GM12878 (cell line): Measurements from ENCODE around the gene ADM. TPM values are rescaled to one million over a fixed set of nuclear protein-coding genes. Genes with fewer than 3 reads are reported as not detected.

ENCODE experiments used
- ATF3 ChIP-seq: IDR thresholded peaks from 2 replicates; pipeline ENCODE4 v1.6.1; 2011; ENCODE audit warnings: low read depth, mild to moderate bottlenecking, low read length, moderate library complexity, borderline replicate concordance; ENCODE audit errors: extremely low read depth
- CBFB ChIP-seq: IDR thresholded peaks from 2 replicates; pipeline ENCODE4 v1.6.1; 2016; ENCODE audit warnings: antibody characterized with exemption, low read depth
- CEBPB ChIP-seq, 2 experiments: fragments of 150-350 bp in 1 of 2; IDR thresholded peaks; 2 replicates each; pipeline ENCODE4 v1.6.1; 2012 to 2014; ENCODE audit warnings: low read depth in 2 of 2, low read length in 2 of 2, borderline replicate concordance in 1 of 2, inconsistent platforms in 1 of 2
- CEBPZ ChIP-seq: fragments of 150-350 bp; IDR thresholded peaks from 2 replicates; pipeline ENCODE4 v1.6.1; 2016; ENCODE audit warnings: low read depth, low read length
- CHD2 ChIP-seq: IDR thresholded peaks from 2 replicates; pipeline ENCODE4 v1.6.1; 2011; ENCODE audit warnings: low read depth, low read length, improper control_type of control experiment, borderline replicate concordance
- CHD4 ChIP-seq: fragments of 200-600 bp; sonication (generic); IDR thresholded peaks from 2 replicates; pipeline ENCODE4 v1.6.1; 2016; ENCODE audit warnings: mild to moderate bottlenecking
- EED ChIP-seq: sonication (generic); IDR thresholded peaks from 2 replicates; pipeline ENCODE4 v1.6.1; 2016; ENCODE audit warnings: antibody characterized with exemption, low read depth
- EGR1 ChIP-seq, 2 experiments: IDR thresholded peaks; 1 replicate in 1 of 2; 2 replicates in 1 of 2; pipeline ENCODE4 v1.6.1; 2011 to 2012; ENCODE audit warnings: low read depth in 2 of 2, low read length in 2 of 2, borderline replicate concordance in 1 of 2, mild to moderate bottlenecking in 1 of 2, moderate library complexity in 1 of 2
- FOXK2 ChIP-seq: fragments of 450-650 bp; IDR thresholded peaks from 2 replicates; pipeline ENCODE4 v1.6.1; 2017; ENCODE audit warnings: mild to moderate bottlenecking, moderate library complexity
- HDAC2 ChIP-seq: fragments of 200-600 bp; sonication (generic); IDR thresholded peaks from 2 replicates; pipeline ENCODE4 v1.6.1; 2017
- HDGF ChIP-seq: fragments of 450-650 bp; IDR thresholded peaks from 2 replicates; pipeline ENCODE4 v1.6.1; 2016; ENCODE audit warnings: antibody characterized with exemption
- IKZF1 ChIP-seq: fragments of 450-650 bp; conservative IDR thresholded peaks from 2 replicates; pipeline ENCODE4 v1.6.1; 2017; ENCODE audit warnings: antibody characterized with exemption, mild to moderate bottlenecking
- JUNB ChIP-seq: IDR thresholded peaks from 2 replicates; pipeline ENCODE4 v1.6.1; 2016; ENCODE audit warnings: antibody characterized with exemption, mild to moderate bottlenecking
- MEF2A ChIP-seq: IDR thresholded peaks from 2 replicates; pipeline ENCODE4 v1.6.1; 2011; ENCODE audit warnings: low read depth, mild to moderate bottlenecking, low read length, moderate library complexity; ENCODE audit not compliant: insufficient read depth
- NR2C2 ChIP-seq: IDR thresholded peaks from 2 replicates; pipeline ENCODE4 v1.6.1; 2011; ENCODE audit warnings: borderline replicate concordance, low read depth; ENCODE audit not compliant: control insufficient read depth, insufficient read length
- NR2F1 ChIP-seq: fragments of 450-650 bp; conservative IDR thresholded peaks from 2 replicates; pipeline ENCODE4 v1.6.1; 2017; ENCODE audit warnings: mild to moderate bottlenecking
- PAX5 ChIP-seq: IDR thresholded peaks from 2 replicates; pipeline ENCODE4 v1.6.1; 2011; ENCODE audit warnings: low read depth, low read length, borderline replicate concordance
- POU2F2 ChIP-seq: IDR thresholded peaks from 3 replicates; pipeline ENCODE4 v1.6.1; 2011; ENCODE audit warnings: low read depth, mild to moderate bottlenecking, low read length, borderline replicate concordance
- SP1 ChIP-seq: IDR thresholded peaks from one replicate; pipeline ENCODE4 v1.6.1; 2011; ENCODE audit warnings: low read depth, low read length
- SPI1 ChIP-seq: IDR thresholded peaks from 2 replicates; pipeline ENCODE4 v1.6.1; 2011; ENCODE audit warnings: low read depth, mild to moderate bottlenecking, low read length, moderate library complexity, borderline replicate concordance; ENCODE audit not compliant: insufficient read depth
- SRF ChIP-seq, 2 experiments: IDR thresholded peaks; 2 replicates each; pipeline ENCODE4 v1.6.1; 2011; ENCODE audit warnings: low read depth in 2 of 2, low read length in 2 of 2, mild to moderate bottlenecking in 1 of 2, moderate library complexity in 1 of 2
- TCF3 ChIP-seq: IDR thresholded peaks from 2 replicates; pipeline ENCODE4 v1.6.1; 2012; ENCODE audit warnings: low read depth, mild to moderate bottlenecking, low read length, borderline replicate concordance; ENCODE audit not compliant: insufficient read depth
- ZBTB33 ChIP-seq: fragments of 450-650 bp; IDR thresholded peaks from 2 replicates; pipeline ENCODE4 v1.6.1; 2017; ENCODE audit warnings: mild to moderate bottlenecking
- ZNF207 ChIP-seq: fragments of 450-650 bp; IDR thresholded peaks from 2 replicates; pipeline ENCODE4 v1.6.1; 2014; ENCODE audit warnings: antibody characterized with exemption, mild to moderate bottlenecking, borderline replicate concordance
- ZNF622 ChIP-seq: fragments of 450-650 bp; IDR thresholded peaks from 2 replicates; pipeline ENCODE4 v1.6.1; 2017; ENCODE audit warnings: mild to moderate bottlenecking, inconsistent platforms
- polyA plus RNA-seq, 11 experiments: library from polyadenylated mRNA; depleted of rRNA in 4 of 11; unstranded in 6 of 11; stranded (reverse) in 5 of 11; fragments of >200 nt; fragmentation: Nextera tagmentation in 4 of 11; fragmentation: Illumina TruSeq in 1 of 11; extraction: Ambion mirVana in 4 of 11; extraction: Trizol in 1 of 11; gene quantifications; 1 replicate in 1 of 11; 2 replicates in 10 of 11; pipeline versions ENCODE4 v1.2.1 to v1.2.3, GENCODE V29; 2011 to 2016; ENCODE audit warnings: inconsistent platforms in 2 of 11, missing spikeins in 2 of 11, low read depth in 1 of 11
- total RNA-seq, 4 experiments: library from RNA; depleted of rRNA in 3 of 4; stranded (reverse); fragments of >200 nt in 3 of 4; fragmentation: Illumina TruSeq in 1 of 4; extraction: Trizol in 1 of 4; gene quantifications; 2 replicates each; pipeline versions ENCODE4 v1.2.1 to v1.2.3, GENCODE V29; 2013 to 2021
- TF ChIP-seq, protein P1 (sequence below): IDR thresholded peaks from 2 replicates; pipeline ENCODE4 v1.6.1; 2011; ENCODE audit warnings: mild to moderate bottlenecking, low read depth, low read length, moderate library complexity; ENCODE audit not compliant: insufficient replicate concordance

ADM gene
- total and polyA plus RNA-seq, 10 of the 15 experiments (the other 5 are each of a cell fraction or from before 2014, with no cell fraction given) = 0.11 to 4.2 (median 0.21) TPM; not detected in 7

DNA sequence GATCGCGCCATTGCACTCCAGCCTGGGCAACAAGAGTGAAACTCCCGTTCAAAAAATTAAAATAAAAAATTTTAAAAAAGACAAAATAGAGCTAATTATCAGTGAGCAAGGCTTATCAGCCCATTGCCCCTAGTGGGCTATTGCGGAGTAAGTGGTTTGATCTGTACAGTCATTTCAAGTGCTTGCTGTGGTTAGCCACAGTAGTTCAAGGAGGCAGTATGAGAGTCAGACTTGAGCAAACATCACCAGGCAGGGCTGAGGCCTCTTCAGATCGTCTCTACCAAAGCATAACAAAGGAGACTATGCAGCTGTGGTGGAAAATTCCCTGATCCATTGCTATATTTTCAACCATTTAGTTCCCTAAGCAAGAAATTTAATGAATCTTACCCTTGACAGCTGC is 6.5 kb upstream of the ADM start (continued):
- TF ChIP-seq ATF3 (no peak), EGR1 (IDR thresholded peaks at IDR 0.05; ENCODE audit: borderline replicate concordance in 1 of 2, low read depth in 2 of 2, low read length in 2 of 2) (no peak), IKZF1 (peak; percentile 74; the same call in 1 of the 2 replicates), CBFB (peak; percentile 99), ZNF207 (no peak), NR2F1 (peak; percentile 93), HDAC2 (no peak), CEBPB (IDR thresholded peaks at IDR 0.05; ENCODE audit: borderline replicate concordance in 1 of 2, low read depth in 2 of 2, low read length in 2 of 2) (0 out of 4 replicates have a peak, but pooled peaks of 1 of the 2 experiments have one; percentile 36), CHD4 (no peak), CEBPZ (no peak), NR2C2 (no peak), FOXK2 (no peak), SPI1 (no peak), POU2F2 (peak; percentile 85; the same call in 2 of the 3 replicates), HDGF (no peak), JUNB (peak; percentile 99), MEF2A (0 out of 2 replicates have a peak, but pooled peaks have one; percentile 53), ZBTB33 (no peak), SRF (IDR thresholded peaks at IDR 0.05; ENCODE audit: low read depth in 2 of 2, low read length in 2 of 2) (peak in 1 of 2 experiments; percentile 58; a peak in 1 of 4 replicates), TCF3 (peak; percentile 57; the same call in 1 of the 2 replicates), SP1 (peak; percentile 65), PAX5 (peak; percentile 98), CHD2 (0 out of 2 replicates have a peak, but pooled peaks have one; percentile 48), ZNF622 (no peak), EED (peak; percentile 94)
- TF ChIP-seq, protein P1, sequence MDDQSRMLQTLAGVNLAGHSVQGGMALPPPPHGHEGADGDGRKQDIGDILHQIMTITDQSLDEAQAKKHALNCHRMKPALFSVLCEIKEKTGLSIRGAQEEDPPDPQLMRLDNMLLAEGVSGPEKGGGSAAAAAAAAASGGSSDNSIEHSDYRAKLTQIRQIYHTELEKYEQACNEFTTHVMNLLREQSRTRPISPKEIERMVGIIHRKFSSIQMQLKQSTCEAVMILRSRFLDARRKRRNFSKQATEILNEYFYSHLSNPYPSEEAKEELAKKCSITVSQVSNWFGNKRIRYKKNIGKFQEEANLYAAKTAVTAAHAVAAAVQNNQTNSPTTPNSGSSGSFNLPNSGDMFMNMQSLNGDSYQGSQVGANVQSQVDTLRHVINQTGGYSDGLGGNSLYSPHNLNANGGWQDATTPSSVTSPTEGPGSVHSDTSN = no peak
